ENCODE measurements around the gene ADK.
"Not testable (repeated sequence)": the region's sequence is repeated elsewhere in the genome, so short reads cannot be mapped to it uniquely, and the experiment has no call there.

- TF ChIP-seq, protein P1, sequence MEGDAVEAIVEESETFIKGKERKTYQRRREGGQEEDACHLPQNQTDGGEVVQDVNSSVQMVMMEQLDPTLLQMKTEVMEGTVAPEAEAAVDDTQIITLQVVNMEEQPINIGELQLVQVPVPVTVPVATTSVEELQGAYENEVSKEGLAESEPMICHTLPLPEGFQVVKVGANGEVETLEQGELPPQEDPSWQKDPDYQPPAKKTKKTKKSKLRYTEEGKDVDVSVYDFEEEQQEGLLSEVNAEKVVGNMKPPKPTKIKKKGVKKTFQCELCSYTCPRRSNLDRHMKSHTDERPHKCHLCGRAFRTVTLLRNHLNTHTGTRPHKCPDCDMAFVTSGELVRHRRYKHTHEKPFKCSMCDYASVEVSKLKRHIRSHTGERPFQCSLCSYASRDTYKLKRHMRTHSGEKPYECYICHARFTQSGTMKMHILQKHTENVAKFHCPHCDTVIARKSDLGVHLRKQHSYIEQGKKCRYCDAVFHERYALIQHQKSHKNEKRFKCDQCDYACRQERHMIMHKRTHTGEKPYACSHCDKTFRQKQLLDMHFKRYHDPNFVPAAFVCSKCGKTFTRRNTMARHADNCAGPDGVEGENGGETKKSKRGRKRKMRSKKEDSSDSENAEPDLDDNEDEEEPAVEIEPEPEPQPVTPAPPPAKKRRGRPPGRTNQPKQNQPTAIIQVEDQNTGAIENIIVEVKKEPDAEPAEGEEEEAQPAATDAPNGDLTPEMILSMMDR (IDR thresholded peaks at IDR 0.05; ENCODE audit: insufficient read depth, low read depth, low read length), result not testable (repeated sequence)
- not testable (repeated sequence) for TF ChIP-seq EZH2 (IDR thresholded peaks at IDR 0.05; ENCODE audit: insufficient read depth, low read length)
Measured at GRCh38 chr10:74527611-74528010, 376.6 kb downstream of the ADK start.
